Panc1 (cell line): ENCODE data around the gene DNAH6. TPM values are rescaled to one million over a fixed set of nuclear protein-coding genes. Genes with fewer than 3 reads are reported as not detected.

Experiments used
- ATAC-seq: fragments of 200-7000 bp; cut with Tn5 transposase; 2 replicates; pipeline ENCODE4 v1.9.1; 2020; ENCODE audit warnings: mild to moderate bottlenecking, moderate library complexity
- BruUV-seq: library from RNA; stranded (reverse); fragments of 400-500 nt; replicated peaks from 2 replicates; lab custom pipeline; 2021; lab: Mats Ljungman, UMichigan
- CTCF ChIA-PET: fragments of 300-600 bp; sonication (Branson Sonifier 250); formaldehyde crosslinking; loops from one replicate; lab custom pipeline; 2022; ENCODE audit warnings: antibody characterized with exemption; lab: Charles Lee
- POLR2A ChIA-PET: fragments of 300-600 bp; sonication (Branson Sonifier 250); formaldehyde crosslinking; loops from one replicate; lab custom pipeline; 2022; ENCODE audit warnings: antibody characterized with exemption; lab: Charles Lee
- DNase-seq: peaks from one replicate; pipeline ENCODE4 v3.0.0-alpha.2; 2010; ENCODE audit warnings: low read depth, low spot score
- H3K27ac ChIP-seq: 2 replicates; pipeline ENCODE4 v1.5.1; 2011; ENCODE audit warnings: mild to moderate bottlenecking, low read length, inconsistent platforms
- H3K27me3 ChIP-seq: fragments of 200-500 bp; sonication (Bioruptor generic); 2 replicates; pipeline ENCODE4 v1.6.0; 2014; ENCODE audit warnings: low read length, inconsistent platforms; ENCODE audit not compliant: control insufficient read depth, insufficient read depth
- H3K36me3 ChIP-seq: fragments of 200-500 bp; sonication (Bioruptor generic); 2 replicates; pipeline ENCODE4 v1.5.1; 2014; ENCODE audit warnings: inconsistent platforms, mild to moderate bottlenecking, low read length, moderate library complexity; ENCODE audit not compliant: control insufficient read depth, insufficient read depth
- H3K4me1 ChIP-seq: 2 replicates; pipeline ENCODE4 v1.5.1; 2011; ENCODE audit warnings: inconsistent platforms, mild to moderate bottlenecking, low read length, moderate library complexity; ENCODE audit not compliant: control insufficient read depth, insufficient read depth
- H3K4me3 ChIP-seq, 2 experiments: 2 replicates each; pipeline ENCODE4 v1.5.1; 2011 to 2012; ENCODE audit warnings: low read depth in 2 of 2, low read length in 2 of 2, mild to moderate bottlenecking in 2 of 2, inconsistent platforms in 1 of 2, moderate library complexity in 1 of 2
- H3K9me3 ChIP-seq: fragments of 200-500 bp; sonication (Bioruptor generic); 2 replicates; pipeline ENCODE4 v1.5.1; 2014; ENCODE audit warnings: low read depth, mild to moderate bottlenecking, inconsistent platforms, low read length, moderate library complexity; ENCODE audit not compliant: control insufficient read depth, insufficient read depth
- CTCF ChIP-seq: fragments of 450-650 bp; IDR thresholded peaks from 2 replicates; pipeline ENCODE4 v1.5.1; 2017; ENCODE audit warnings: mild to moderate bottlenecking
- POLR2AphosphoS5 ChIP-seq: IDR thresholded peaks from 2 replicates; pipeline ENCODE4 v1.6.1; 2012; ENCODE audit warnings: mild to moderate bottlenecking, low read depth, low read length, moderate library complexity
- REST ChIP-seq, 2 experiments: IDR thresholded peaks; 2 replicates each; pipeline ENCODE4 v1.6.1; 2011 to 2012; ENCODE audit warnings: low read depth in 2 of 2, control low read depth in 1 of 2, low read length in 1 of 2, mild to moderate bottlenecking in 1 of 2, moderate library complexity in 1 of 2; ENCODE audit not compliant: insufficient read depth in 1 of 2
- SIN3A ChIP-seq: IDR thresholded peaks from 2 replicates; pipeline ENCODE4 v1.6.1; 2012; ENCODE audit warnings: low read depth, mild to moderate bottlenecking, low read length, moderate library complexity, borderline replicate concordance; ENCODE audit not compliant: insufficient read depth
- TCF7L2 ChIP-seq: IDR thresholded peaks from 2 replicates; pipeline ENCODE4 v1.6.1; 2011; ENCODE audit warnings: mild to moderate bottlenecking, low read depth, low read length, inconsistent platforms
- in situ Hi-C: cut with HindIII; loops from 2 replicates; pipeline ENCODE4 v1.10.0; 2016; ENCODE audit warnings: low sequenced_read_pairs, low pct_unique_long_range_greater_than_20kb
- intact Hi-C: fragments of 100-400 bp; cut with micrococcal nuclease; formaldehyde crosslinking; loops from one replicate; pipeline ENCODE4 v1.10.0; 2022; ENCODE audit not compliant: unreplicated experiment
- total RNA-seq: library from RNA; stranded (reverse); gene quantifications from one replicate; pipeline ENCODE4 v1.2.1, GENCODE V29; 2021; ENCODE audit not compliant: unreplicated experiment

The DNAH6 gene
- total RNA-seq, 1 experiment from 2014 or later: 0.26 TPM

GRCh38 chr2:84793641-84794040 is 277.3 kb downstream of the DNAH6 start:
- no peak for ATAC-seq
- CTCF ChIA-PET: no interaction called here

GRCh38 chr2:84796798-84797197 is 280.5 kb downstream of the DNAH6 start:
- ATAC-seq (no peak), DNase-seq (no peak)
- BruUV-seq: no TSS peak
- Histone ChIP-seq H3K9me3 (no peaks in the 10 kb centered on the region), H3K27ac (no peak overlapping the region), H3K27me3 (no peaks in the 10 kb centered on the region), H3K4me3 (no peak overlapping the region), H3K36me3 (no peaks in the 10 kb centered on the region), H3K4me1 (no peaks in the 10 kb centered on the region)
- intact Hi-C loops: no loop called here
- POLR2A ChIA-PET: interaction anchor here (0.6 kb wide), 1 partner anchor 79 kb away, joined by 3 read pairs; no protein-coding TSS in a partner anchor
- CTCF ChIA-PET: no interaction called here
- in situ Hi-C loops: no loop called here
- TF ChIP-seq TCF7L2: no peak

More at GRCh38 chr2:84793641-84794040, 277.3 kb downstream of the DNAH6 start:
- Histone ChIP-seq H3K4me3 (no peak overlapping the region), H3K4me1 (no peaks in the 10 kb centered on the region), H3K9me3 (no peaks in the 10 kb centered on the region), H3K27ac (no peak overlapping the region), H3K36me3 (no peaks in the 10 kb centered on the region), H3K27me3 (no peaks in the 10 kb centered on the region)
- POLR2A ChIA-PET: interaction anchor here (0.6 kb wide), 1 partner anchor 113 kb away, joined by 11 read pairs; no protein-coding TSS in a partner anchor
- no peak for TF ChIP-seq REST (IDR thresholded peaks at IDR 0.05; ENCODE audit: insufficient read depth in 1 of 2, low read depth in 2 of 2, low read length in 1 of 2)
- no peak for TF ChIP-seq SIN3A
- no peak for TF ChIP-seq POLR2AphosphoS5
- no peak for TF ChIP-seq CTCF
- no peak for TF ChIP-seq TCF7L2
- no peak for DNase-seq
- intact Hi-C loops: no loop called here
- no TSS peak for BruUV-seq
- in situ Hi-C loops: no loop called here

- Histone ChIP-seq H3K27ac (no peak overlapping the region), H3K9me3 (no peaks in the 10 kb centered on the region), H3K36me3 (no peaks in the 10 kb centered on the region), H3K4me1 (no peaks in the 10 kb centered on the region), H3K4me3 (no peak overlapping the region), H3K27me3 (no peaks in the 10 kb centered on the region)
- ATAC-seq: no peak
- TF ChIP-seq CTCF (no peak), REST (IDR thresholded peaks at IDR 0.05; ENCODE audit: insufficient read depth in 1 of 2, low read depth in 2 of 2, low read length in 1 of 2) (no peak), TCF7L2 (no peak), SIN3A (no peak), POLR2AphosphoS5 (no peak)
- ChIA-PET POLR2A (no interaction called here), CTCF (no interaction called here)
- no peak for DNase-seq
- in situ Hi-C loops: no loop called here
- intact Hi-C loops: no loop called here
- no TSS peak for BruUV-seq
These were observed 281.0 kb downstream of the DNAH6 start for GRCh38 chr2:84797271-84797670.
